NOMO-1 treated with DMSO at 0.1 percent for 48 hours (cell line): Measurements from ENCODE around the gene MRPL48.
A peak's percentile ranks its signal among the peaks of the same experiment; 100 is the strongest.

Experiments used
- DNase-seq: peaks from one replicate; lab custom pipeline; 2025; ENCODE audit not compliant: unreplicated experiment; lab: John Stamatoyannopoulos, UW

The MRPL48 gene

GRCh38 chr11:73888244-73888643, 100.6 kb downstream of the MRPL48 start:
- no peak for DNase-seq

- DNase-seq = peak; percentile 17
Measured at GRCh38 chr11:73889019-73889418, 101.3 kb downstream of the MRPL48 start.

GRCh38 chr11:73889536-73889935, 101.9 kb downstream of the MRPL48 start:
- no peak for DNase-seq

GRCh38 chr11:73893041-73893440, 105.4 kb downstream of the MRPL48 start:
- no peak for DNase-seq

GRCh38 chr11:73894725-73895335, 107.2 kb downstream of the MRPL48 start:
- DNase-seq = no peak

GRCh38 chr11:73902303-73902702, 114.6 kb downstream of the MRPL48 start:
- DNase-seq = no peak

GRCh38 chr11:73907191-73907590, 119.5 kb downstream of the MRPL48 start:
- peak; percentile 48 for DNase-seq

GRCh38 chr11:73912026-73912425, 124.4 kb downstream of the MRPL48 start:
- DNase-seq = no peak

- no peak for DNase-seq
Measured at GRCh38 chr11:73913472-73913871, 125.8 kb downstream of the MRPL48 start.

- DNase-seq = no peak
Measured at GRCh38 chr11:73914284-73914683, 126.6 kb downstream of the MRPL48 start.
